Vagina (tissue), 2 donors: ENCODE results near the gene TWIST2. TPM values are rescaled to one million over a fixed set of nuclear protein-coding genes. Genes with fewer than 3 reads are reported as not detected.

Experiments used
- DNase-seq, 2 donors: peaks; one replicate each; pipeline ENCODE4 v3.0.0-alpha.2; 2017; ENCODE audit errors: extremely low spot score in 2 of 2
- H3K27ac ChIP-seq: fragments of 200-600 bp; sonication (generic); one replicate; pipeline ENCODE4 v1.5.1; 2019
- H3K27me3 ChIP-seq: fragments of 200-600 bp; sonication (generic); one replicate; pipeline ENCODE4 v1.5.1; 2019
- H3K36me3 ChIP-seq, 2 donors: fragments of 200-600 bp; sonication (generic); one replicate each; pipeline ENCODE4 v1.5.1; 2017 to 2019
- H3K4me1 ChIP-seq: fragments of 200-600 bp; sonication (generic); one replicate; pipeline ENCODE4 v1.5.1; 2019
- H3K4me3 ChIP-seq, 2 donors: fragments of 200-600 bp; sonication (generic); 1 replicate in 1 of 2; 2 replicates in 1 of 2; pipeline ENCODE4 v1.5.1; 2016 to 2019
- H3K9me3 ChIP-seq: fragments of 200-600 bp; sonication (generic); one replicate; pipeline ENCODE4 v1.5.1; 2019
- CTCF ChIP-seq, 3 experiments: fragments of 450-650 bp in 2 of 3; fragments of 200-600 bp in 1 of 3; sonication (generic) in 1 of 3; IDR thresholded peaks; one replicate each; pipeline ENCODE4 v1.5.1; 2017 to 2019; ENCODE audit warnings: antibody characterized with exemption in 3 of 3, mild to moderate bottlenecking in 2 of 3, moderate library complexity in 2 of 3
- POLR2A ChIP-seq, 2 donors: fragments of 450-650 bp; IDR thresholded peaks; one replicate each; pipeline ENCODE4 v1.6.1; 2017; ENCODE audit warnings: antibody characterized with exemption in 2 of 2, mild to moderate bottlenecking in 2 of 2, moderate library complexity in 2 of 2
- POLR2AphosphoS5 ChIP-seq, 2 donors: sonication (generic); formaldehyde crosslinking; IDR thresholded peaks; one replicate each; pipeline ENCODE4 v1.9.0; 2017; ENCODE audit warnings: antibody characterized with exemption in 2 of 2, mild to moderate bottlenecking in 2 of 2, low read depth in 1 of 2; ENCODE audit not compliant: insufficient read depth in 1 of 2
- intact Hi-C: fragments of 100-400 bp; cut with DNase I; formaldehyde crosslinking; loops from one replicate; pipeline ENCODE4 v1.15.1; 2023
- total RNA-seq: library from RNA; depleted of rRNA; stranded (reverse); fragments of >200 nt; gene quantifications from one replicate; pipeline ENCODE4 v1.2.3, GENCODE V29; 2016

TWIST2 gene
- total RNA-seq, 1 donor from 2014 or later = 214 TPM

DNA sequence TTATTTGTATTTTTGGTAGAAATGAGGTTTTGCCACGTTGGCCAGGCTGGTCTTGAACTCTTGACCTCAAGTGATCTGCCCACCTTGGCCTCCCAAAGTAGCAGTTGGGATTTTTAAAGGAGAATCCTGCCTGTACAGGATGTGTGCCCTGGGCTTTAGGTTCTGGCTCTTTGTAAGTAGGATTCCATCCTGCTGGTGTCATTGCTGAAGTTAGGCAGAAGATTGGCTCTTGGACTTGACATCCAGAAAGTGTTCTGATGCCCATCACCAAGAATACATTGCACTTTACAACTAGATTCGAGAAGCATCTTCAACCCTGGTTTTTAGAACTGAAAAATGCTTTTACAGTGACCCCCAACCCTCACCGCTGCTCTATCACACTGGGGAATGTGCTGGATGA lies 4.4 kb upstream of the TWIST2 start:
- Histone ChIP-seq H3K9me3 (no peaks in the 10 kb centered on the region), H3K27ac (peak overlapping the region; percentile 30), H3K36me3 (no peaks in the 10 kb centered on the region), H3K27me3 (no peaks in the 10 kb centered on the region), H3K4me1 (peaks cover 20% of the 10 kb centered on the region), H3K4me3 (no peak overlapping the region)
- TF ChIP-seq POLR2AphosphoS5 (IDR thresholded peaks at IDR 0.05; ENCODE audit: insufficient read depth in 1 of 2, low read depth in 1 of 2) (no peak), CTCF (IDR thresholded peaks at IDR 0.05) (no peak), POLR2A (IDR thresholded peaks at IDR 0.05) (no peak)
- intact Hi-C loops = no loop called here
- DNase-seq = no peak

DNA sequence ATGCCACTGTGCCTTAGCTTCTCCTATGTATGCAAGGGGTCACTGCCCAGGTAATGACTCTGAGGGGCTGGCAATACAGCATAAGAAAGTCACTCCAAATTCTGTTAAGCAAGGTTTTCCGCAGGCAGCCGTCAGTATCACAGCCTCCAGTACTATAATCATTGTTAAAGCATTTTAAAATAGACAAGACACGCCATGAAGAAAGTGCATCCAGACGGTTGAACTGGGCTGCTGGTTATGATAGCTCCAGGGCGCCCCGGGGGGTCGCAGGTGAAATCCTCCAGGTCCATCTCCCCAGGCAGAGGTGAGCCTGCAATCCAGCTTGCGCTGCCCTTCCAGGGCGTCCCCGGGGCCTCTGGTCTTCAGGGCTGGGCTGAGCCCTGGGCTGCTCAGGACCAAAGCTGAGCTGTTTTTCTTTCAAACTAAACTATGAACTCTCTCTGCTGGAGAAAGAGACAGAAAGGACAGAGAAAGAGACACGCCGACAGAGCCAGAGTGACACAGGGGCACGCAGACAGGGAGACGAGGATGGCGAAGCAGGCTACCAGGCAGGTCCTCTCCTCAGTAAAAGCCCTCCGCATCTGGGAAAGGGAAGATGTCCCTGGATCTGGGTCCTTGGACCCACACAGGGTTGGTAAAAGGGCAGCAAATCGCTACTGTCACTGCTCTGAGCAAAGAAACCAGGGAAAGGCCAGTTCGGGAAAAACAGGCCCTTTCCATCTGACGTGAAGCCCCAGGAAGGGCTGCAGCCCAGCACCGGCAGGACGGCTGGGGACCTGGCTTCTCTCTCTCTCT lies 2.1 kb upstream of the TWIST2 start:
- H3K4me1 ChIP-seq = peaks cover 20% of the 10 kb centered on the region
- H3K27ac ChIP-seq = peak overlapping the region; percentile 94

GRCh38 chr2:238846378-238846627 lies 1.6 kb upstream of the TWIST2 start:
- DNase-seq = no peak
- Histone ChIP-seq H3K27me3 (no peaks in the 10 kb centered on the region), H3K27ac (peak overlapping the region; percentile 94), H3K4me1 (peaks cover 20% of the 10 kb centered on the region), H3K36me3 (no peaks in the 10 kb centered on the region), H3K4me3 (peak overlapping the region; percentile 62 to 89), H3K9me3 (no peaks in the 10 kb centered on the region)
- TF ChIP-seq POLR2AphosphoS5 (IDR thresholded peaks at IDR 0.05; ENCODE audit: insufficient read depth in 1 of 2, low read depth in 1 of 2) (no peak), POLR2A (IDR thresholded peaks at IDR 0.05) (no peak), CTCF (IDR thresholded peaks at IDR 0.05) (no peak)
- intact Hi-C loops = loop anchor here (5.0 kb wide), 1 partner anchor 91 kb away; no protein-coding TSS in a partner anchor

More for the DNA sequence above, 2.1 kb upstream of the TWIST2 start:
- DNase-seq = no peak
- intact Hi-C loops = loop anchor here (5.0 kb wide), 1 partner anchor 92 kb away; no protein-coding TSS in a partner anchor
- no peaks in the 10 kb centered on the region for H3K9me3 ChIP-seq
- H3K4me3 ChIP-seq = peak overlapping the region; percentile 62 to 89
- no peaks in the 10 kb centered on the region for H3K27me3 ChIP-seq
- no peak for TF ChIP-seq CTCF (IDR thresholded peaks at IDR 0.05)
- no peak for TF ChIP-seq POLR2A (IDR thresholded peaks at IDR 0.05)
- TF ChIP-seq POLR2AphosphoS5 (IDR thresholded peaks at IDR 0.05; ENCODE audit: insufficient read depth in 1 of 2, low read depth in 1 of 2) = no peak
- no peaks in the 10 kb centered on the region for H3K36me3 ChIP-seq

DNA sequence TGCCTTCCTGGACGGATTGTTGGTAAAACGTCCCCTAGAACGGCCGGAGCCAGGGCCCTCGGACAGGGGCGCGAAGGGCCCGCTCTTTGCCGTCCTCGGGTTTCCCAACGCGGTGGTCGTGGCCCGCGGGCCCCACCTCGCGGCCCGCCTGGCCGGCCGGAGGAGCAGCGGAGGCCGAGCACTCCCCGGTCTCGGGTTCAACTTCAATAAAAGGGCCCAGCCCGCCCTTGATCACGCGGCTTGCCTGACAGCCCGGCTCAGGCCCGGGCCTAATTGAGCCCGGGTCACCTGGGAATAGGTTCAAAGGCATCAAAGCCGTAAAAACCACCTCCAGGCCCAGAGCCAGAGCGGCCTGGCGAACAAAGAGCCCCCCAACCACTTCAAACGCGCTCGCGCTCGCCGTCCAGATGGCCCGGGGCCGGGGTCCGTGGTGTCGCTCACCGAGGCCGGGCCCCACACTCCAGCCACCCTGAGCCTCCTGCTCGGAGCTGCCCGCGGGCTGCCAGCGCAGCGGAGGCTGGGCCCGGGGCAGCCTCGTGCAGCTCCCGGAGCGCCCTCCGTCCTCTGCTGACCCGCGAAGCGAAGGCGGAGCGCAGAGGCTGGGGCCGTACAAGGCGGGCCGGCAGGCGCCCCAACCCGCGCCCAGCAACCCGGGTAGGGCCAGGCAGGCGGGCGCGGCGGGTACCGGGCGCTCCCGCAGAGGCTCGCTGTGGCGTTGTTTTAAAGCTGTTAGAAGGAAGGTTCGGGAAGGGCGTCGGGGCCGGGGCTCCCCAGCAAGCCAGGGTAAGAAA lies 1.1 kb upstream of the TWIST2 start:
- DNase-seq = no peak
- no peak for TF ChIP-seq CTCF (IDR thresholded peaks at IDR 0.05)
- TF ChIP-seq POLR2AphosphoS5 (IDR thresholded peaks at IDR 0.05; ENCODE audit: insufficient read depth in 1 of 2, low read depth in 1 of 2) = peak in 1 of 2 donors; percentile 68
- no peak for TF ChIP-seq POLR2A (IDR thresholded peaks at IDR 0.05)
- Histone ChIP-seq H3K27ac (peak overlapping the region; percentile 94), H3K4me1 (peaks cover 15% of the 10 kb centered on the region), H3K36me3 (no peaks in the 10 kb centered on the region), H3K27me3 (no peaks in the 10 kb centered on the region), H3K4me3 (peak overlapping the region; percentile 62 to 89), H3K9me3 (no peaks in the 10 kb centered on the region)
- intact Hi-C loops = loop anchor here (5.0 kb wide), 1 partner anchor 90 kb away; no protein-coding TSS in a partner anchor
